Mesangial cell (primary cell): ENCODE measurements around the gene NID1. TPM values are rescaled to one million over a fixed set of nuclear protein-coding genes. Genes with fewer than 3 reads are reported as not detected.

Source experiments
- total RNA-seq: library from RNA; depleted of rRNA; stranded (reverse); fragments of >200 nt; gene quantifications from 2 replicates; pipeline ENCODE4 v1.2.3, GENCODE V29; 2015

Gene NID1
- 43.7 and 59.7 TPM in 2 replicates for total RNA-seq

DNA sequence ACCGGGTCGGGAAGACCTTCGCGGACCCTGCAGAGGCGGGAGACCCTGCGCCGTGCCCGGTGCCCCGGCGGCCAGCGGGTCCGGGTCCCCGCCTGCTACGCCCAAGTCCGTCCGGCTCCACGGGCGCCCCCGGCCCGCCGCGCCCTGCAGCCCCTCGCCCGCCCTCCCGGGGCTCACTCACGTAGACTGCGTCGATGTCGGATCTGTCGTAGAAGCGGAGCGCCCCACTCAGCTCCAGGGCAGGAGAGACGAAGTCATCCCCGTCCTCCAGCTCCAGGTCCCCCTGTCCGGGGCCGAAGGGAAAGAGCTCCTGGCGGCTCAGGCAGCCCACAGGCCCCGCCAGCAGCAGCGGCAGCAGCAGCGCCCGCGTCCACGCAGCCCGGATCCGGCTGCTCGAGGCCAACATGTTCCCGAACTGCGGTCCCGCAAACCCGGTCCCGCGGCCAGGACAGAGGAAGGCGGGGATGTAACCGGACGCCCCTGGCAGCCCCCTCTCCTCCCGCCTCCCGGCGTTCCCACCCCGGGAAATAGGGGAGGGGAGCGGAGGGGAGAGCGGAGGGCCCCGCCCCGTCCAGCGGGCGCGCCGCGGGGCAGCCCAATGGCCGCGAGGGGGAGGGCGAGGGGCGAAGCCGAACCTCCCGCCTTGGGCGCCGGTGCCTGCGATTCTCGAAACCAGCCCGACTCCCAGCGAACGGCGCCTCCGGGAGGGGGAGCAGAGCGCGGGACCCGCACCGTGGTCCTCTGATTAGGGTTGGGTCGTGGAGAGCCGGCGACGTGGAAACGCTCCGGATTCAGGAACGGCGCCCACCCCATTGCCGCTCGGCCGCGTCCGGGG, at the start of gene NID1:
Gene NID1 (minus strand): TSS at position 417 of the 835 bp plus-strand sequence. CDS start 11 bp downstream, at position 406.

Other genes starting within 250 kb of the NID1 start
- gene LYST, start 198.2 kb downstream of the NID1 start, total RNA-seq: 3.3 and 12.3 TPM in 2 replicates
- 12.4 and 26.2 TPM in 2 replicates for gene GPR137B, start 77.4 kb upstream of the NID1 start, total RNA-seq
- gene ERO1B, start 216.9 kb upstream of the NID1 start, total RNA-seq: 1.3 and 3.0 TPM in 2 replicates